Large intestine (tissue), 3 donors: Measurements from ENCODE around the gene RAB22A. TPM values are rescaled to one million over a fixed set of nuclear protein-coding genes. Genes with fewer than 3 reads are reported as not detected.
"Not testable (repeated sequence)": the region's sequence is repeated elsewhere in the genome, so short reads cannot be mapped to it uniquely, and the experiment has no call there.

Source experiments
- DNase-seq, 2 donors: peaks; one replicate each; pipeline versions ENCODE4 v3.0.0 to v3.0.0-alpha.2; 2013
- H3K27ac ChIP-seq: one replicate; pipeline ENCODE4 v1.5.1; 2013; ENCODE audit warnings: low read length
- H3K27me3 ChIP-seq: 2 replicates; pipeline ENCODE4 v1.6.1; 2013; ENCODE audit warnings: low read length; ENCODE audit not compliant: control insufficient read depth, insufficient read depth
- H3K36me3 ChIP-seq: 2 replicates; pipeline ENCODE4 v1.6.1; 2013; ENCODE audit warnings: low read length; ENCODE audit not compliant: control insufficient read depth, insufficient read depth
- H3K4me1 ChIP-seq: one replicate; pipeline ENCODE4 v1.6.1; 2013; ENCODE audit warnings: low read length; ENCODE audit not compliant: control insufficient read depth, insufficient read depth
- H3K4me3 ChIP-seq: one replicate; pipeline ENCODE4 v1.5.1; 2013; ENCODE audit warnings: low read length
- H3K9me3 ChIP-seq: one replicate; pipeline ENCODE4 v1.6.1; 2013; ENCODE audit warnings: mild to moderate bottlenecking, low read depth, low read length, moderate library complexity; ENCODE audit not compliant: control insufficient read depth
- whole genome bisulfite sequencing: methylation state at CpG from one replicate; pipeline ENCODE4 v1.1.5; 2013; ENCODE audit warnings: low lambda C conversion rate; ENCODE audit not compliant: insufficient coverage; 5-methylcytosine and 5-hydroxymethylcytosine counted together
- polyA plus RNA-seq: library from polyadenylated mRNA; unstranded; fragments of 120-200 nt; gene quantifications from one replicate; pipeline ENCODE4 v1.2.1, GENCODE V29; 2013

Gene RAB22A
- polyA plus RNA-seq, 1 donor, result 18.8 TPM

DNA sequence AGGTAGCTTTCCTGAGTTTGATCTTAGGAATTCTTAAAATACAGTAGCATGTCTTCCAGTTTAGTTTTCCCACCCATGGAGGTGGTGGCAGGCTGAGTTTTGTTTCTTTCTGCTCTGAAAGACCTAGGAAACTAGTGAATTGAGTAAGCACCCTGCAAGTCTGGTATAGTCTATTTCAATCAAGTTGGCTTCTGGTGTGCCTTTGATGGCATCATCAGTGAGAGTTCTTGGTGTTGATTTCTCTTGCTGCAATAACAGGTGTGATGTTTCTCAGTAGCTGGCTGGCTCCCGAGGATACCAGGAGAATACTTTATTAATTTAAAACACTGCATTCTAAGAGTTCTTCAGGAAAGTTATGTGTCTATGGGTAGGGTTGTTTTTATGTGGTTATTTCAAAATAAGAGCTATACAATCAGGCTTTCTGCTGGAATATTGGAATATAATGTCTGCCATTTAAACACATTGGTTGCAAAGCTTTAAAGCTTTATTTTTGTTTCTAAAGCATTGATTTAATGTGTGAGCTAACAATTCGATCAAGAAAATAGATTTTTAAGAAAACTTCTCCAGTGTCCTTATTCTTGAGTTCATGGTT, 98.5 kb downstream of the RAB22A start:
- WGBS, result 100% methylated on average over 1 of the region's 2 CpGs
- Histone ChIP-seq H3K36me3 (no peaks in the 10 kb centered on the region), H3K4me1 (no peaks in the 10 kb centered on the region), H3K27ac (no peak overlapping the region), H3K9me3 (no peaks in the 10 kb centered on the region), H3K27me3 (no peaks in the 10 kb centered on the region), H3K4me3 (no peak overlapping the region)
- DNase-seq, result no peak

DNA sequence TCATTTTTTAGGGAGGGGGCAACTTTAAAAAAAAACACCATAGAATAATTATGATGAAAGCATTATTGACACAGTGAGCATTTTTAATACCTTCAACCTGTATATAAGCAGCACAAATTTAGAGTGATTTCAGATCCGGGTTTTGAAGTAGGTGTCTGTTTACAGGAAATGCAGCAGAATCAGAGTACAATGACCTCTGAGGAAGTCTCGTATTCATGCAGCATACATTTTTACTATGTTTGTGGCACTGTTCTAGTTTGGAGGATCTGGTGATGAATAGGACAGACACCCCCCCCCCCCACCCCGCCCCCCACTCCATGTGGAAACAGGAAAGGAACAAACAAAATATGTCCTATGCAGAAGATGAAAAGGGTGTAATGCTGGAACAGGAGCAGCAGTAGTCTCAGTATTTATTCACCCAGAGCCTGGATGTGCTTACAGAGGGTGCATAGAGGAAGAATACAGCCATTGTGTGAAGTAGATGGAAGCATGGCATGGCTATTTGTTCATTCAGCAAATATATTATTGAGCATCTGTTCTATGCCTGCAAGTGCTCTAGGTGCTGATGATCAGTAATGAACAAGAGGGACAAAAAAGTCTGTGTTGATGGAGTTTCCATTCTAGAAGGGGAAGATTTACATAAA, 99.2 kb downstream of the RAB22A start:
- H3K9me3 ChIP-seq, result no peaks in the 10 kb centered on the region
- DNase-seq, result no peak
- no peaks in the 10 kb centered on the region for H3K27me3 ChIP-seq
- H3K36me3 ChIP-seq, result no peaks in the 10 kb centered on the region
- no peaks in the 10 kb centered on the region for H3K4me1 ChIP-seq
- WGBS, result no CpG with 5 or more reads among the region's 3 CpGs
- H3K27ac ChIP-seq, result no peak overlapping the region
- no peak overlapping the region for H3K4me3 ChIP-seq

DNA sequence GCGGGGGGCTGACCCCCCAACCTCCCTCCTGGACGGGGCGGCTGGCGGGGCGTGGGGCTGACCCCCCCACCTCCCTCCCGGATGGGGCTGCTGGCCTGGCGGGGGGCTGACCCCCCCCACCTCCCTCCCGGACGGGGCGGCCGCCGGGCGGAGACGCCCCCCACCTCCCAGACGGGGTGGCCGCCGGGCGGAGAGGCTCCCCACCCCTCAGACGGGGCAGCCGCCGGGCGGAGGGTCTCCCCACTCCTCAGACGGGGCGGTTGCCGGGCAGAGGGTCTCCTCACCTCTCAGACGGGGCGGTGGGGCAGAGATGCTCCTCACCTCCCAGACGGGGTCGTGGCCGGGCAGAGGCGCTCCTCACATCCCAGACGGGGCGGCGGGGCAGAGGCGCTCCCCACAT, 104.7 kb downstream of the RAB22A start:
- H3K4me3 ChIP-seq, H3K9me3 ChIP-seq, DNase-seq, H3K4me1 ChIP-seq, H3K27me3 ChIP-seq, H3K27ac ChIP-seq, H3K36me3 ChIP-seq: not testable (repeated sequence)
- no CpG with 5 or more reads among the region's 35 CpGs for WGBS

DNA sequence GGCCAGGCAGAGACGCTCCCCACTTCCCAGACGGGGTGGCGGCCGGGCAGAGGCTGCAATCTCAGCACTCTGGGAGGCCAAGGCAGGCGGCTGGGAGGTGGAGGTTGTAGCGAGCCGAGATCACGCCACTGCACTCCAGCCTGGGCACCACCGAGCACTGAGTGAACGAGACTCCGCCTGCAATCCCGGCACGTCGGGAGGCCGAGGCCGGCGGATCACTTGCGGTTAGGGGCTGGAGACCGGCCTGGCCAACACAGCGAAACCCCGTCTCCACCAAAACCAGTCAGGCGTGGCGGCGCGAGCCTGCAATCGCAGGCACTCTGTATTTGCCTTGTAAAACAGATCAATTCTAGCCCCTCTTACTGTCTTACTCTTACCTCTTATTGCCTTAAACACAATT, 105.3 kb downstream of the RAB22A start:
- H3K4me3 ChIP-seq, H3K9me3 ChIP-seq, H3K4me1 ChIP-seq, H3K27ac ChIP-seq, DNase-seq, H3K27me3 ChIP-seq: not testable (repeated sequence)
- no CpG with 5 or more reads among the region's 26 CpGs for WGBS
- H3K36me3 ChIP-seq, result peaks cover 12% of the 10 kb centered on the region

DNA sequence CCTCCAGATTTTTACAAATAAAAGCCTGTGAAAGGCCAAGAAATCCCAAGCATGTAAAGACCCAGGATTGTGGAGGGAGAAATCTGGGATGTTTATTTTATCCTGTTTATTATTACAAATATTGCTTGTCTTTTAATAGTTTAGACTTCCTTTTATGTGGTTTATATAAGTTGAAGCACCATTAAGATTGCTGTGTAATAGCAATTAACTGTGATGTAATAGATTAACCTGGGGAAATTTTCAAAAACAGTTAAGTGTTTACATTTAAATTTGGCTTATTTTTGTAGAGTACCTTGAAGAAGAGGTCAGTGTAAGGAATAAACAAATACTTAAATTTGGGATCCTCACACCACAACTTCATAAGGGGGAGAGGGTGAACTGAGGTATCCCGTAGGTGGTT, 106.5 kb downstream of the RAB22A start:
- peaks cover 8% of the 10 kb centered on the region for H3K9me3 ChIP-seq
- DNase-seq, result no peak
- no CpG with 5 or more reads among the region's 1 CpG for WGBS
- H3K27me3 ChIP-seq, result no peaks in the 10 kb centered on the region
- H3K27ac ChIP-seq, result no peak overlapping the region
- no peak overlapping the region for H3K4me3 ChIP-seq
- peaks cover 22% of the 10 kb centered on the region for H3K36me3 ChIP-seq
- peaks cover 3% of the 10 kb centered on the region for H3K4me1 ChIP-seq

DNA sequence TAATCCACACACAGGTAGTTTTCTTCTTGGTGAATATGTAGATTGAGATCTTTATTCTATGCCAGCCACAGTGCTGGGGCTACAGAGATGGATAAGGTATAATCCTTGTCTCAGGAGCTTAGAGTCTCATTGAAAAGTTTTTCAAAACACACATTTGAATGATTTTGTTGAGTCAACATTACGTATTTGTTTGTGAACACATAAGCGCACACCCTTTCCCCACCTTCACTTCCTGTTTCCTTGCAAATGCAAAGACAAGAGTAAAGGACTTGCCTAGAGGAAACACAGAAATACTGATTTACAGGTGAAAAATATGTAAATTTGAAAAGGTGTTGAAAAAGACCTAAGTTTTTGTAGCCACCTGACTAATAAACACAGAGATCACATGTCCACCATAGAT, 107.3 kb downstream of the RAB22A start:
- Histone ChIP-seq H3K9me3 (peaks cover 8% of the 10 kb centered on the region), H3K4me3 (no peak overlapping the region), H3K36me3 (peaks cover 27% of the 10 kb centered on the region), H3K27ac (no peak overlapping the region), H3K4me1 (peaks cover 3% of the 10 kb centered on the region), H3K27me3 (no peaks in the 10 kb centered on the region)
- DNase-seq, result no peak
- WGBS, result 100% methylated on average over 1 of the region's 2 CpGs

Other genes starting within 250 kb of the RAB22A start
- gene ANKRD60, start 81.1 kb upstream of the RAB22A start, polyA plus RNA-seq, result not detected
- 39.2 TPM for gene VAPB, start 79.5 kb downstream of the RAB22A start, polyA plus RNA-seq
- gene APCDD1L, start 205.7 kb downstream of the RAB22A start, polyA plus RNA-seq, result 0.09 TPM